Muscle of leg (tissue), 11 donors: ENCODE results near the gene ANXA11. TPM values are rescaled to one million over a fixed set of nuclear protein-coding genes. Genes with fewer than 3 reads are reported as not detected.
"Not testable (repeated sequence)": the region's sequence is repeated elsewhere in the genome, so short reads cannot be mapped to it uniquely, and the experiment has no call there.

ENCODE experiments used
- DNase-seq: peaks from one replicate; pipeline ENCODE4 v3.0.0; 2013
- H3K27ac ChIP-seq: one replicate; pipeline ENCODE4 v1.5.1; 2013; ENCODE audit warnings: mild to moderate bottlenecking, low read length, control low read depth
- H3K27me3 ChIP-seq: one replicate; pipeline ENCODE4 v1.6.1; 2013; ENCODE audit warnings: low read length; ENCODE audit not compliant: control insufficient read depth, insufficient read depth
- H3K36me3 ChIP-seq: one replicate; pipeline ENCODE4 v1.6.1; 2013; ENCODE audit warnings: low read length; ENCODE audit not compliant: control insufficient read depth, insufficient read depth
- H3K4me1 ChIP-seq: one replicate; pipeline ENCODE4 v1.6.1; 2013; ENCODE audit warnings: low read length; ENCODE audit not compliant: control insufficient read depth, insufficient read depth
- H3K4me3 ChIP-seq: one replicate; pipeline ENCODE4 v1.5.1; 2013; ENCODE audit warnings: low read length, control low read depth
- H3K9me3 ChIP-seq: replicated peaks from 2 replicates; pipeline ENCODE4 v1.6.1; 2013; ENCODE audit warnings: low read depth, low read length; ENCODE audit not compliant: control insufficient read depth
- WGBS: methylation state at CpG from one replicate; pipeline ENCODE4 v1.1.5; 2013; ENCODE audit warnings: missing lambda C conversion rate; ENCODE audit not compliant: insufficient coverage; 5-methylcytosine and 5-hydroxymethylcytosine counted together
- polyA plus RNA-seq, 8 donors: library from polyadenylated mRNA; unstranded; fragments of 120-200 nt; gene quantifications; one replicate each; pipeline versions ENCODE4 v1.2.1 to v1.2.3, GENCODE V29; 2013; ENCODE audit warnings: inconsistent platforms in 1 of 8, low replicate concordance in 1 of 8; ENCODE audit not compliant: insufficient read length in 8 of 8, insufficient read depth in 1 of 8
- total RNA-seq: library from RNA; stranded (reverse); fragments of 120-200 nt; gene quantifications from one replicate; pipeline ENCODE4 v1.2.4, GENCODE V29; 2013

ANXA11 gene
- total and polyA plus RNA-seq, 9 donors: 78.8 to 103 (median 90.0) TPM

- no CpG with 5 or more reads among the region's 4 CpGs for WGBS
- DNase-seq, H3K36me3 ChIP-seq, H3K27ac ChIP-seq, H3K27me3 ChIP-seq, H3K4me1 ChIP-seq, H3K9me3 ChIP-seq, H3K4me3 ChIP-seq: not testable (repeated sequence)
Observed at GRCh38 chr10:80212535-80213115, 7.3 kb upstream of the ANXA11 start.

DNA sequence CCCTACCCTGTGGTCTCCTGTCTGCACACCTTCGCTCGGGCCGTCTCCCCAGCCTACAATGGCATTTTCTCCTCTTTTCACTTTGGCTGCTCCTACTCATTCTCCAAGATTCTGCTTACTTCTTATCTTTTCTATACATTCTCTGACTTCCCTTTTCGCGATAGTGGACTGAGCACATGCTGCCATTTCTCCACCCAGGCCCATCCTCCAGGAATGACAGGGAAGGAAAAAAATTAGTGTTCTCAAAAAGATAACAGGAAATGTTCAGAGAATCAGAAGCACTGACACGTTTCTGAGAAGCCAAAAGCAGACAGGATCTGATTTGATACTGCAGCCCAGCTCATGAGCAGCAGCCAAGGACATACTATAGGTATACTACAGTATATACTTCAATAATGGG is 6.4 kb upstream of the ANXA11 start:
- Histone ChIP-seq H3K27ac (no peak overlapping the region), H3K9me3 (no peaks in the 10 kb centered on the region), H3K4me3 (no peak overlapping the region), H3K4me1 (peaks cover 11% of the 10 kb centered on the region), H3K27me3 (no peaks in the 10 kb centered on the region), H3K36me3 (no peaks in the 10 kb centered on the region)
- DNase-seq: no peak
- WGBS: 100% methylated on average over 3 of the region's 6 CpGs

DNA sequence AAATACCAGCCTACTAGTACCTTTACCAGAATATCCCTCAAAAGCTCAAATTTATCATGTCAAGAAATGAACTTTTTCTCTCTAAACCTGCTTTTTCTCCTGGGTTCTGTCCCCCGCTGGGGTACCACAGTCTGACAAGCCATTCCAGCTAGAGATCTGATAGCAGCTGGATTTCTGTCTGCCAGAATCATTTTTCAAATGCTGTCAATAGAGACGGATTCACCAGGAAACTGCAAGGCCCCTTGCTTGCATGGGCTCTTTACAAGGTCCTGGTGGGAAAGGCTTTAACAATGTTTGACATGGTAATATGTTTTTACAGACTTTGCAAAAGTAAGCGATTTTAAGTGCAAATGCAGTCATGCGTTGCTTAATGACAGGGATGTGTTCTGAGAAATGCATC is 4.9 kb upstream of the ANXA11 start:
- H3K4me1 ChIP-seq: peaks cover 23% of the 10 kb centered on the region
- H3K27ac ChIP-seq: no peak overlapping the region
- no peaks in the 10 kb centered on the region for H3K27me3 ChIP-seq
- H3K36me3 ChIP-seq: no peaks in the 10 kb centered on the region
- 78% methylated on average over 4 of the region's 4 CpGs for WGBS
- no peaks in the 10 kb centered on the region for H3K9me3 ChIP-seq
- no peak overlapping the region for H3K4me3 ChIP-seq
- no peak for DNase-seq

- no peak overlapping the region for H3K4me3 ChIP-seq
- peak overlapping the region; percentile 87 for H3K27ac ChIP-seq
- H3K9me3 ChIP-seq: no peaks in the 10 kb centered on the region
- peaks cover 42% of the 10 kb centered on the region for H3K4me1 ChIP-seq
- 60% methylated on average over 7 of the region's 15 CpGs for WGBS
- H3K36me3 ChIP-seq: no peaks in the 10 kb centered on the region
- no peak for DNase-seq
- no peaks in the 10 kb centered on the region for H3K27me3 ChIP-seq
Observed at GRCh38 chr10:80207768-80208370, 2.5 kb upstream of the ANXA11 start.

- H3K36me3 ChIP-seq: no peaks in the 10 kb centered on the region
- no peak for DNase-seq
- peaks cover 56% of the 10 kb centered on the region for H3K4me1 ChIP-seq
- WGBS: no CpG with 5 or more reads among the region's 3 CpGs
- H3K9me3 ChIP-seq: no peaks in the 10 kb centered on the region
- H3K4me3 ChIP-seq: no peak overlapping the region
- H3K27me3 ChIP-seq: no peaks in the 10 kb centered on the region
- H3K27ac ChIP-seq: peak overlapping the region; percentile 90
Observed at GRCh38 chr10:80206277-80206655, 929 bp upstream of the ANXA11 start.

- DNase-seq: peak; percentile 72
- H3K9me3 ChIP-seq: no peaks in the 10 kb centered on the region
- H3K4me3 ChIP-seq: peak overlapping the region; percentile 80
- H3K36me3 ChIP-seq: no peaks in the 10 kb centered on the region
- peaks cover 66% of the 10 kb centered on the region for H3K4me1 ChIP-seq
- H3K27me3 ChIP-seq: no peaks in the 10 kb centered on the region
- WGBS: under 1% methylated on average over 60 of the region's 66 CpGs
- H3K27ac ChIP-seq: peak overlapping the region; percentile 94
Observed at GRCh38 chr10:80204677-80205476, 460 bp downstream of the ANXA11 start.

GRCh38 chr10:80203835-80204676 is 1.3 kb downstream of the ANXA11 start:
- peaks cover 68% of the 10 kb centered on the region for H3K4me1 ChIP-seq
- H3K4me3 ChIP-seq: peak overlapping the region; percentile 80
- H3K27me3 ChIP-seq: no peaks in the 10 kb centered on the region
- no peak for DNase-seq
- H3K9me3 ChIP-seq: no peaks in the 10 kb centered on the region
- peak overlapping the region; percentile 94 for H3K27ac ChIP-seq
- WGBS: 45% methylated on average over 7 of the region's 11 CpGs
- H3K36me3 ChIP-seq: no peaks in the 10 kb centered on the region

GRCh38 chr10:80202934-80203834 is 2.2 kb downstream of the ANXA11 start:
- Histone ChIP-seq H3K27ac (peak overlapping the region; percentile 94), H3K27me3 (no peaks in the 10 kb centered on the region), H3K36me3 (no peaks in the 10 kb centered on the region), H3K4me1 (peaks cover 74% of the 10 kb centered on the region), H3K9me3 (no peaks in the 10 kb centered on the region), H3K4me3 (peak overlapping the region; percentile 80)
- WGBS: 55% methylated on average over 9 of the region's 14 CpGs
- DNase-seq: peak; percentile 79

GRCh38 chr10:80202530-80202929 is 2.8 kb downstream of the ANXA11 start:
- not testable (repeated sequence) for DNase-seq, H3K36me3 ChIP-seq, H3K27ac ChIP-seq, H3K27me3 ChIP-seq, H3K9me3 ChIP-seq, H3K4me3 ChIP-seq
- peaks cover 73% of the 10 kb centered on the region for H3K4me1 ChIP-seq
- WGBS: no CpG with 5 or more reads among the region's 6 CpGs
